ENCODE data around the gene LRRC19. TPM values are rescaled to one million over a fixed set of nuclear protein-coding genes. Genes with fewer than 3 reads are reported as not detected.

Gene LRRC19
- total RNA-seq, 1 experiment from 2014 or later, result not detected

- H3K56ac ChIP-seq (ENCODE audit: insufficient read length, low read depth, low read length), result no peak overlapping the region
- no peak overlapping the region for H2BK12ac ChIP-seq (ENCODE audit: insufficient read length, low read depth, low read length)
- TF ChIP-seq CTCF (conservative IDR thresholded peaks at IDR 0.05), result no peak
- no peak overlapping the region for H2BK5ac ChIP-seq (ENCODE audit: insufficient read length, low read length)
- no peaks in the 10 kb centered on the region for H3K9me3 ChIP-seq (ENCODE audit: control insufficient read depth, low read depth, low read length)
- no peak overlapping the region for H2BK15ac ChIP-seq (ENCODE audit: low read depth, low read length)
- H4K8ac ChIP-seq (replicated peaks; ENCODE audit: insufficient read length, low read depth, low read length), result no peak overlapping the region
- no peak overlapping the region for H3K23ac ChIP-seq (ENCODE audit: insufficient read length, low read depth, low read length)
- H3K27me3 ChIP-seq (ENCODE audit: insufficient read depth, low read length), result no peaks in the 10 kb centered on the region
- no peak overlapping the region for H4K91ac ChIP-seq (ENCODE audit: insufficient read length, low read depth, low read length)
- H3K4me3 Mint-ChIP-seq, result no peak overlapping the region
- no peak overlapping the region for H2AK5ac ChIP-seq (ENCODE audit: insufficient read length, low read length)
- no peaks in the 10 kb centered on the region for H3K9me3 Mint-ChIP-seq
- no peak overlapping the region for H3K9ac ChIP-seq (ENCODE audit: extremely low read depth, insufficient read length, low read length)
- peaks cover 2 to 3% of the 10 kb centered on the region in 2 experiments; a peak in 3 of 4 replicates for H3K4me1 Mint-ChIP-seq
- H3K79me2 ChIP-seq (ENCODE audit: insufficient read depth, low read length), result no peaks in the 10 kb centered on the region
- H3K4me1 ChIP-seq (ENCODE audit: insufficient read depth, low read length), result no peaks in the 10 kb centered on the region; the same call in 1 of the 2 replicates
- H3K79me1 ChIP-seq (ENCODE audit: insufficient read depth, low read depth, low read length, poor library complexity, severe bottlenecking), result no peaks in the 10 kb centered on the region
- H4K5ac ChIP-seq (ENCODE audit: insufficient read length, low read depth, low read length), result no peak overlapping the region
- H3K14ac ChIP-seq (ENCODE audit: insufficient read depth, low read length), result no peak overlapping the region
- no peak overlapping the region for H3K4ac ChIP-seq (ENCODE audit: low read depth, low read length)
- H3K27me3 Mint-ChIP-seq (ENCODE audit: low read depth), result no peaks in the 10 kb centered on the region
- no peaks in the 10 kb centered on the region for H3K23me2 ChIP-seq (ENCODE audit: insufficient read length, low read depth, low read length, poor library complexity, severe bottlenecking)
- no peak for DNase-seq
- H3K27ac ChIP-seq (ENCODE audit: insufficient read length, low read depth, low read length), result no peak overlapping the region
- H2BK120ac ChIP-seq (ENCODE audit: low read depth, low read length, poor library complexity, severe bottlenecking), result no peak overlapping the region
- no peaks in the 10 kb centered on the region for H4K20me1 ChIP-seq (ENCODE audit: control insufficient read depth, insufficient read depth, insufficient read length)
- no peak overlapping the region; a peak in 1 of 7 replicates for H3K27ac Mint-ChIP-seq
- H3T11ph ChIP-seq (ENCODE audit: low read length), result no peak overlapping the region
- no peak overlapping the region for H2BK20ac ChIP-seq (ENCODE audit: low read depth, low read length, poor library complexity, severe bottlenecking)
- no peak overlapping the region for H3K4me2 ChIP-seq (ENCODE audit: insufficient read depth, insufficient read length, low read length)
- peaks cover 0 to 4% (median 1%) of the 10 kb centered on the region in 3 experiments; a peak in 3 of 7 replicates for H3K36me3 Mint-ChIP-seq (ENCODE audit: insufficient read depth in 1 of 3, low read depth in 3 of 3)
- WGBS (ENCODE audit: extremely low coverage, insufficient read length, low lambda C conversion rate), result no CpG with 5 or more reads among the region's 3 CpGs
- H3K18ac ChIP-seq (ENCODE audit: insufficient read length, low read depth, low read length), result no peak overlapping the region
- H2AFZ ChIP-seq (ENCODE audit: low read length), result no peak overlapping the region
Observed at GRCh38 chr9:27003426-27004077, 1.9 kb downstream of the LRRC19 start.
